K562 (cell line): ENCODE data around the gene CLIC1. TPM values are rescaled to one million over a fixed set of nuclear protein-coding genes. Genes with fewer than 3 reads are reported as not detected.

Experiments used
- ATAC-seq: fragments of 200-7000 bp; cut with Tn5 transposase; 3 replicates; pipeline ENCODE4 v1.9.1; 2020; ENCODE audit warnings: moderate library complexity
- BruUV-seq: library from RNA; stranded (reverse); fragments of 400-500 nt; replicated peaks from 2 replicates; lab custom pipeline; 2021; lab: Mats Ljungman, UMichigan
- CTCF ChIA-PET: fragments of 300-600 bp; formaldehyde crosslinking; extraction: SDS; loops from one replicate; lab custom pipeline; 2021; ENCODE audit warnings: low intra/inter-chr PET ratio; lab: Yijun Ruan, JAX
- POLR2A ChIA-PET: fragments of 300-600, 350-650 bp; sonication (Branson Sonifier 250); formaldehyde crosslinking; extraction: SDS; loops from one replicate; lab custom pipeline; 2021; ENCODE audit warnings: antibody characterized with exemption, inconsistent platforms; lab: Yijun Ruan, JAX
- DNase-seq, 4 experiments: peaks; one replicate each; pipeline versions ENCODE4 v3.0.0 to v3.0.0-alpha.2; 2011 to 2018; ENCODE audit warnings: low spot score in 3 of 4, mixed read lengths in 3 of 4; ENCODE audit errors: extremely low read depth in 1 of 4
- FAIRE-seq: peaks from 2 replicates; lab custom pipeline; 2011; peaks lifted over from hg19 to GRCh38; lab: Jason Lieb, UNC
- H2AFZ ChIP-seq: 2 replicates; pipeline ENCODE4 v1.6.0; 2011; ENCODE audit warnings: low read depth, low read length, control low read depth, inconsistent platforms
- H3K27ac ChIP-seq: fragments of 200-600 bp; 3 replicates; pipeline ENCODE4 v1.8.0; 2011; ENCODE audit warnings: low read depth, mild to moderate bottlenecking, control low read depth, inconsistent platforms, low read length, moderate library complexity, mixed read lengths; ENCODE audit errors: extremely low read depth
- H3K27me3 ChIP-seq, 2 experiments: fragments of 300-600 bp in 1 of 2; 2 replicates in 1 of 2; 3 replicates in 1 of 2; pipeline versions ENCODE4 v1.6.0 to v1.8.0; 2011; ENCODE audit warnings: inconsistent platforms in 2 of 2, low read length in 2 of 2, mild to moderate bottlenecking in 1 of 2, mixed read lengths in 1 of 2, moderate library complexity in 1 of 2; ENCODE audit not compliant: control insufficient read depth in 2 of 2, insufficient read depth in 2 of 2
- H3K36me3 ChIP-seq: fragments of 300-600 bp; 3 replicates; pipeline ENCODE4 v1.8.0; 2011; ENCODE audit warnings: mild to moderate bottlenecking, low read length, inconsistent platforms; ENCODE audit not compliant: control insufficient read depth, insufficient read depth
- H3K4me1 ChIP-seq, 2 experiments: fragments of 200-600 bp in 1 of 2; replicated peaks in 1 of 2; 2 replicates in 1 of 2; 3 replicates in 1 of 2; pipeline versions ENCODE4 v1.5.1 to v1.8.0; 2011; ENCODE audit warnings: inconsistent platforms in 2 of 2, low read length in 2 of 2, mild to moderate bottlenecking in 1 of 2, mixed read lengths in 1 of 2, moderate library complexity in 1 of 2; ENCODE audit not compliant: control insufficient read depth in 2 of 2, insufficient read depth in 2 of 2
- H3K4me2 ChIP-seq: 2 replicates; pipeline ENCODE4 v1.6.1; 2011; ENCODE audit warnings: low read length, control low read depth, inconsistent platforms, mixed read lengths; ENCODE audit not compliant: insufficient read depth
- H3K4me3 ChIP-seq: fragments of 200-600 bp; sonication (generic), shearing (Covaris generic); 2 replicates; pipeline ENCODE4 v1.5.1; 2016; ENCODE audit warnings: control low read depth, inconsistent platforms
- H3K79me2 ChIP-seq: fragments of 200-600 bp; 3 replicates; pipeline ENCODE4 v1.8.0; 2011; ENCODE audit warnings: low read length, inconsistent platforms; ENCODE audit not compliant: control insufficient read depth, insufficient read depth
- H3K9ac ChIP-seq, 2 experiments: 2 replicates each; pipeline versions ENCODE4 v1.6.0 to v1.6.1; 2011; ENCODE audit warnings: low read depth in 2 of 2, low read length in 2 of 2, control low read depth in 1 of 2, inconsistent platforms in 1 of 2, mild to moderate bottlenecking in 1 of 2, mixed read lengths in 1 of 2; ENCODE audit not compliant: insufficient read depth in 1 of 2
- H3K9me1 ChIP-seq: one replicate; pipeline ENCODE4 v1.6.0; 2011; ENCODE audit warnings: inconsistent platforms, mild to moderate bottlenecking, low read length, moderate library complexity; ENCODE audit not compliant: control insufficient read depth, insufficient read depth
- H3K9me3 ChIP-seq: replicated peaks from 2 replicates; pipeline ENCODE4 v1.5.1; 2011; ENCODE audit warnings: low read depth, low read length, inconsistent platforms; ENCODE audit not compliant: control insufficient read depth, insufficient read depth
- H4K20me1 ChIP-seq: replicated peaks from 2 replicates; pipeline ENCODE4 v1.6.1; 2011; ENCODE audit warnings: low read length, inconsistent platforms, mixed read lengths; ENCODE audit not compliant: control insufficient read depth, insufficient read depth
- CTCF ChIP-seq, 3 experiments: IDR thresholded peaks in 2 of 3; conservative IDR thresholded peaks in 1 of 3; 2 replicates each; pipeline ENCODE4 v1.5.1; 2011 to 2012; ENCODE audit warnings: low read length in 3 of 3, mild to moderate bottlenecking in 3 of 3, control low read depth in 2 of 3, improper control_type of control experiment in 1 of 3, inconsistent platforms in 1 of 3, low read depth in 1 of 3, mixed read lengths in 1 of 3, moderate library complexity in 1 of 3; ENCODE audit not compliant: insufficient read depth in 2 of 3
- KDM5B ChIP-seq: fragments of 200-600 bp; sonication (generic); IDR thresholded peaks from 2 replicates; pipeline ENCODE4 v1.6.1; 2012; ENCODE audit warnings: low read depth, mild to moderate bottlenecking, moderate library complexity, low read length, control low read depth, inconsistent platforms; ENCODE audit not compliant: insufficient replicate concordance
- L3MBTL2 ChIP-seq: fragments of 450-650 bp; IDR thresholded peaks from 2 replicates; pipeline ENCODE4 v1.6.1; 2016; ENCODE audit warnings: mild to moderate bottlenecking, moderate library complexity
- MECOM ChIP-seq: fragments of 250-450 bp; sonication (Bioruptor Pico); IDR thresholded peaks from 2 replicates; pipeline ENCODE4 v1.8.0; 2022; ENCODE audit warnings: inconsistent platforms
- NR2F6 ChIP-seq: fragments of 450-650 bp; formaldehyde crosslinking; IDR thresholded peaks from 2 replicates; pipeline ENCODE4 v1.4.0; 2020; ENCODE audit warnings: mild to moderate bottlenecking
- SMARCE1 ChIP-seq: fragments of 450-650 bp; IDR thresholded peaks from 2 replicates; pipeline ENCODE4 v1.7.1; 2016; ENCODE audit warnings: mild to moderate bottlenecking
- TRIM24 ChIP-seq, 2 experiments: fragments of 450-650 bp; IDR thresholded peaks; 2 replicates each; pipeline ENCODE4 v1.6.1; 2016
- YY1 ChIP-seq, 3 experiments: IDR thresholded peaks; 2 replicates each; pipeline ENCODE4 v1.6.1; 2011; ENCODE audit warnings: low read length in 2 of 3, mild to moderate bottlenecking in 2 of 3, moderate library complexity in 2 of 3, borderline replicate concordance in 1 of 3, control low read depth in 1 of 3, low read depth in 1 of 3; ENCODE audit not compliant: insufficient read depth in 3 of 3, insufficient replicate concordance in 2 of 3, control insufficient read depth in 1 of 3, insufficient read length in 1 of 3; ENCODE audit errors: extremely low read depth in 1 of 3
- ZBED1 ChIP-seq: IDR thresholded peaks from 2 replicates; pipeline ENCODE4 v1.6.1; 2014
- ZNF23 ChIP-seq: fragments of 250-450 bp; sonication (Bioruptor Pico); IDR thresholded peaks from 2 replicates; pipeline ENCODE4 v1.4.0; 2020; ENCODE audit warnings: mild to moderate bottlenecking
- ZNF518B ChIP-seq: fragments of 250-450 bp; sonication (Bioruptor Pico); IDR thresholded peaks from 2 replicates; pipeline ENCODE4 v1.5.0; 2021; ENCODE audit warnings: mild to moderate bottlenecking, moderate library complexity
- WGBS: fragments of 100-300 bp; shearing (Covaris generic); methylation state at CpG from one replicate; pipeline ENCODE4 v1.1.6; 2016; ENCODE audit warnings: low coverage, mixed read lengths; ENCODE audit not compliant: insufficient coverage; ENCODE audit errors: missing lambda C conversion rate; 5-methylcytosine and 5-hydroxymethylcytosine counted together
- in situ Hi-C: fragments of 300-500 bp; cut with MboI; formaldehyde crosslinking; loops from 4 replicates; pipeline ENCODE4 v1.15.0; 2018; ENCODE audit warnings: inconsistent platforms, mixed read lengths
- intact Hi-C: fragments of 100-400 bp; cut with micrococcal nuclease; formaldehyde crosslinking; loops from 2 replicates; pipeline ENCODE4 v1.14.2; 2022
- polyA plus RNA-seq, 8 experiments: library from polyadenylated mRNA; depleted of rRNA in 4 of 8; stranded (reverse) in 5 of 8; unstranded in 3 of 8; fragments of >200 nt; fragmentation: Nextera tagmentation in 2 of 8; fragmentation: Illumina TruSeq in 1 of 8; extraction: Ambion mirVana in 2 of 8; extraction: Trizol in 1 of 8; gene quantifications; 2 replicates each; pipeline versions ENCODE4 v1.2.1 to v1.2.3, GENCODE V29; 2011 to 2014; ENCODE audit warnings: inconsistent platforms in 1 of 8, missing spikeins in 1 of 8
- total RNA-seq, 7 experiments: library from RNA; depleted of rRNA in 6 of 7; stranded (reverse); fragments of >200 nt in 6 of 7; fragmentation: Illumina TruSeq in 2 of 7; extraction: Trizol in 2 of 7; gene quantifications; 2 replicates each; pipeline versions ENCODE4 v1.2.1 to v1.2.3, GENCODE V29; 2011 to 2021; ENCODE audit warnings: low replicate concordance in 1 of 7
- TF ChIP-seq, protein P1 (sequence below): fragments of 200-800 bp; sonication (Bioruptor generic); IDR thresholded peaks from 2 replicates; pipeline ENCODE4 v1.6.1; 2017; ENCODE audit warnings: missing genetic modification characterization, missing compliant biosample characterization
- TF ChIP-seq, protein P2 (sequence below): sonication (generic); formaldehyde crosslinking; IDR thresholded peaks from 2 replicates; pipeline ENCODE4 v1.9.0; 2022; ENCODE audit warnings: mild to moderate bottlenecking, missing genetic modification reagents

CLIC1 gene
- total and polyA plus RNA-seq, 9 of the 15 experiments (the other 6 are each of a cell fraction or from before 2014, with no cell fraction given) = 1,267 to 2,419 (median 1,808) TPM

GRCh38 chr6:31771992-31772358 is 35.6 kb upstream of the CLIC1 start:
- Histone ChIP-seq H3K9me3 (no peaks in the 10 kb centered on the region), H3K27me3 (no peaks in the 10 kb centered on the region), H3K4me2 (no peak overlapping the region), H3K4me3 (no peak overlapping the region), H3K36me3 (no peaks in the 10 kb centered on the region), H3K79me2 (no peaks in the 10 kb centered on the region), H3K9me1 (peaks cover 10% of the 10 kb centered on the region), H2AFZ (peak overlapping the region; percentile 14), H3K4me1 (peaks cover 45 to 76% of the 10 kb centered on the region in 2 experiments), H4K20me1 (no peaks in the 10 kb centered on the region), H3K27ac (peak overlapping the region; percentile 17; the same call in 1 of the 3 replicates), H3K9ac (peak overlapping the region in 1 of 2 experiments; percentile 57; a peak in 2 of 4 replicates)
- no TSS peak for BruUV-seq
- ATAC-seq (no peak), FAIRE-seq (no peak), DNase-seq (peak in 1 of 4 experiments; percentile 60)
- WGBS = 65% methylated on average over 4 of the region's 4 CpGs
- in situ Hi-C loops (no loop called here), intact Hi-C loops (loop anchor here (1.0 to 10.0 kb wide), 2 partner anchors 58 to 227 kb away; partner anchors contain the start of genes ATP6V1G2, DDX39B and NFKBIL1)
- CTCF ChIA-PET = interaction anchor here (0.6 to 2.1 kb wide), 5 partner anchors 43 to 153 kb away, joined by 3 to 10 read pairs (median 4); partner anchors contain the start of gene DDAH2
- POLR2A ChIA-PET = interaction anchor here (0.6 to 8.8 kb wide), 12 partner anchors 9 to 116 kb away, joined by 3 to 75 read pairs (median 7); partner anchors contain the start of genes ABHD16A, DDAH2, GPANK1 and HSPA1B
- TF ChIP-seq TRIM24 (IDR thresholded peaks at IDR 0.05) (0 out of 4 replicates have a peak, but pooled peaks of 1 of the 2 experiments have one; percentile 11), L3MBTL2 (peak; percentile 33; the same call in 1 of the 2 replicates), YY1 (IDR thresholded peaks at IDR 0.05; ENCODE audit: borderline replicate concordance in 1 of 3, control insufficient read depth in 1 of 3, extremely low read depth in 1 of 3, insufficient read depth in 3 of 3, insufficient read length in 1 of 3, insufficient replicate concordance in 2 of 3, low read depth in 1 of 3, low read length in 2 of 3) (peak in 1 of 3 experiments; percentile 79), MECOM (CRISPR knock-in tag) (0 out of 2 replicates have a peak, but pooled peaks have one; percentile 13), CTCF (IDR thresholded peaks at IDR 0.05 in 2 of 3, conservative IDR thresholded peaks at IDR 0.05 in 1 of 3; ENCODE audit: insufficient read depth in 2 of 3, low read depth in 1 of 3, low read length in 3 of 3) (no peak), KDM5B (no peak), NR2F6 (CRISPR knock-in tag) (no peak), ZNF518B (CRISPR knock-in tag) (no peak), SMARCE1 (peak; percentile 18; the same call in 1 of the 2 replicates), ZBED1 (no peak), ZNF23 (no peak)
- TF ChIP-seq, protein P1, sequence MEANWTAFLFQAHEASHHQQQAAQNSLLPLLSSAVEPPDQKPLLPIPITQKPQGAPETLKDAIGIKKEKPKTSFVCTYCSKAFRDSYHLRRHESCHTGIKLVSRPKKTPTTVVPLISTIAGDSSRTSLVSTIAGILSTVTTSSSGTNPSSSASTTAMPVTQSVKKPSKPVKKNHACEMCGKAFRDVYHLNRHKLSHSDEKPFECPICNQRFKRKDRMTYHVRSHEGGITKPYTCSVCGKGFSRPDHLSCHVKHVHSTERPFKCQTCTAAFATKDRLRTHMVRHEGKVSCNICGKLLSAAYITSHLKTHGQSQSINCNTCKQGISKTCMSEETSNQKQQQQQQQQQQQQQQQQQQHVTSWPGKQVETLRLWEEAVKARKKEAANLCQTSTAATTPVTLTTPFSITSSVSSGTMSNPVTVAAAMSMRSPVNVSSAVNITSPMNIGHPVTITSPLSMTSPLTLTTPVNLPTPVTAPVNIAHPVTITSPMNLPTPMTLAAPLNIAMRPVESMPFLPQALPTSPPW = 0 out of 2 replicates have a peak, but pooled peaks have one; percentile 5
- TF ChIP-seq, protein P2, sequence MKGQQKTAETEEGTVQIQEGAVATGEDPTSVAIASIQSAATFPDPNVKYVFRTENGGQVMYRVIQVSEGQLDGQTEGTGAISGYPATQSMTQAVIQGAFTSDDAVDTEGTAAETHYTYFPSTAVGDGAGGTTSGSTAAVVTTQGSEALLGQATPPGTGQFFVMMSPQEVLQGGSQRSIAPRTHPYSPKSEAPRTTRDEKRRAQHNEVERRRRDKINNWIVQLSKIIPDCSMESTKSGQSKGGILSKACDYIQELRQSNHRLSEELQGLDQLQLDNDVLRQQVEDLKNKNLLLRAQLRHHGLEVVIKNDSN = peak; percentile 63
